ENCODE results near the gene SLMAP.

Gene SLMAP

DNA sequence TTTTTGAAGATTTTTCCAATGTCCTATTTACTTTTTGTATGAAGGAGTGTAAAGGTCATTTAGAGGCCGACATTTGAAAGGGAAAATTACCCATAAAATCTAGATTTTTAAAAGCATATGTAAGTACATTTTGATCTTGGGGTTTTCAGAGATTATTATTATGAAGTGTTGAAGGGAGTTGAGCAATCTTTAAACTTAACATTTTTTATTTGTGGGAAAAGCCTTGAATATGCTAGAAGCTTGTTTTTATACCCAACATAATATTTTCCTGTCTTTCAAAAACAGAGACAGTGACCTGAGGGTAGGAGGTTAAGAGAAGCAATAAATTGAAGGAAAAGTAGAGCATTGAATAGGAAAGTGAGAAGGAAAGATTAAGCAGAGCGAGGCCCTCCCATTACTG, 85.7 kb downstream of the SLMAP start:
- TF ChIP-seq, protein P1, sequence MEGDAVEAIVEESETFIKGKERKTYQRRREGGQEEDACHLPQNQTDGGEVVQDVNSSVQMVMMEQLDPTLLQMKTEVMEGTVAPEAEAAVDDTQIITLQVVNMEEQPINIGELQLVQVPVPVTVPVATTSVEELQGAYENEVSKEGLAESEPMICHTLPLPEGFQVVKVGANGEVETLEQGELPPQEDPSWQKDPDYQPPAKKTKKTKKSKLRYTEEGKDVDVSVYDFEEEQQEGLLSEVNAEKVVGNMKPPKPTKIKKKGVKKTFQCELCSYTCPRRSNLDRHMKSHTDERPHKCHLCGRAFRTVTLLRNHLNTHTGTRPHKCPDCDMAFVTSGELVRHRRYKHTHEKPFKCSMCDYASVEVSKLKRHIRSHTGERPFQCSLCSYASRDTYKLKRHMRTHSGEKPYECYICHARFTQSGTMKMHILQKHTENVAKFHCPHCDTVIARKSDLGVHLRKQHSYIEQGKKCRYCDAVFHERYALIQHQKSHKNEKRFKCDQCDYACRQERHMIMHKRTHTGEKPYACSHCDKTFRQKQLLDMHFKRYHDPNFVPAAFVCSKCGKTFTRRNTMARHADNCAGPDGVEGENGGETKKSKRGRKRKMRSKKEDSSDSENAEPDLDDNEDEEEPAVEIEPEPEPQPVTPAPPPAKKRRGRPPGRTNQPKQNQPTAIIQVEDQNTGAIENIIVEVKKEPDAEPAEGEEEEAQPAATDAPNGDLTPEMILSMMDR (IDR thresholded peaks at IDR 0.05; ENCODE audit: insufficient read depth, low read length, poor library complexity, severe bottlenecking), result no peak
- TF ChIP-seq EZH2phosphoT487 (conservative IDR thresholded peaks at IDR 0.05; ENCODE audit: low read length), result no peak
- Histone ChIP-seq H3K4me3 (ENCODE audit: insufficient read depth, low read length, poor library complexity, severe bottlenecking) (no peak overlapping the region), H3K9ac (ENCODE audit: low read length) (no peak overlapping the region), H2AFZ (ENCODE audit: low read depth, low read length, severe bottlenecking) (no peak overlapping the region), H3K36me3 (ENCODE audit: low read length) (no peaks in the 10 kb centered on the region; the same call in 1 of the 2 replicates), H3K79me2 (ENCODE audit: insufficient read depth, low read length) (no peaks in the 10 kb centered on the region), H3K27me3 (ENCODE audit: low read length) (no peaks in the 10 kb centered on the region), H4K20me1 (ENCODE audit: low read depth, low read length) (no peaks in the 10 kb centered on the region), H3F3A (ENCODE audit: insufficient read depth) (no peaks in the 10 kb centered on the region; the same call in 1 of the 2 replicates), H3K27ac (ENCODE audit: low read depth, low read length) (no peak overlapping the region), H3K4me2 (ENCODE audit: low read depth, low read length, poor library complexity, severe bottlenecking) (no peak overlapping the region), H3K9me3 (ENCODE audit: insufficient read depth, low read length) (no peaks in the 10 kb centered on the region), H3K9me2 (replicated peaks; ENCODE audit: insufficient read depth, low read length) (no peaks in the 10 kb centered on the region)

- Histone ChIP-seq H3K4me3 (ENCODE audit: insufficient read depth, low read length, poor library complexity, severe bottlenecking) (no peak overlapping the region), H2AFZ (ENCODE audit: low read depth, low read length, severe bottlenecking) (no peak overlapping the region), H3K27ac (ENCODE audit: low read depth, low read length) (no peak overlapping the region), H4K20me1 (ENCODE audit: low read depth, low read length) (no peaks in the 10 kb centered on the region), H3K4me2 (ENCODE audit: low read depth, low read length, poor library complexity, severe bottlenecking) (no peak overlapping the region), H3K9ac (ENCODE audit: low read length) (no peak overlapping the region), H3K79me2 (ENCODE audit: insufficient read depth, low read length) (no peaks in the 10 kb centered on the region), H3F3A (ENCODE audit: insufficient read depth) (peaks cover 13% of the 10 kb centered on the region; the same call in 1 of the 2 replicates), H3K36me3 (ENCODE audit: low read length) (no peaks in the 10 kb centered on the region; the same call in 1 of the 2 replicates), H3K9me2 (replicated peaks; ENCODE audit: insufficient read depth, low read length) (no peaks in the 10 kb centered on the region), H3K9me3 (ENCODE audit: insufficient read depth, low read length) (no peaks in the 10 kb centered on the region), H3K27me3 (ENCODE audit: low read length) (no peaks in the 10 kb centered on the region)
- no peak for TF ChIP-seq EZH2phosphoT487 (conservative IDR thresholded peaks at IDR 0.05; ENCODE audit: low read length)
- TF ChIP-seq, protein P1 (IDR thresholded peaks at IDR 0.05; ENCODE audit: insufficient read depth, low read length, poor library complexity, severe bottlenecking), result no peak
These were observed 92.1 kb downstream of the SLMAP start for GRCh38 chr3:57848177-57848738.

- TF ChIP-seq, protein P1 (IDR thresholded peaks at IDR 0.05; ENCODE audit: insufficient read depth, low read length, poor library complexity, severe bottlenecking), result no peak
- no peak for TF ChIP-seq EZH2phosphoT487 (conservative IDR thresholded peaks at IDR 0.05; ENCODE audit: low read length)
- peaks cover 13% of the 10 kb centered on the region; the same call in 1 of the 2 replicates for H3F3A ChIP-seq (ENCODE audit: insufficient read depth)
- no peaks in the 10 kb centered on the region for H3K9me2 ChIP-seq (replicated peaks; ENCODE audit: insufficient read depth, low read length)
- no peak overlapping the region for H2AFZ ChIP-seq (ENCODE audit: low read depth, low read length, severe bottlenecking)
- no peaks in the 10 kb centered on the region for H3K9me3 ChIP-seq (ENCODE audit: insufficient read depth, low read length)
- no peak overlapping the region for H3K27ac ChIP-seq (ENCODE audit: low read depth, low read length)
- no peak overlapping the region for H3K4me3 ChIP-seq (ENCODE audit: insufficient read depth, low read length, poor library complexity, severe bottlenecking)
- H3K36me3 ChIP-seq (ENCODE audit: low read length), result no peaks in the 10 kb centered on the region; the same call in 1 of the 2 replicates
- no peak overlapping the region for H3K9ac ChIP-seq (ENCODE audit: low read length)
- no peaks in the 10 kb centered on the region for H3K79me2 ChIP-seq (ENCODE audit: insufficient read depth, low read length)
- no peak overlapping the region for H3K4me2 ChIP-seq (ENCODE audit: low read depth, low read length, poor library complexity, severe bottlenecking)
- H3K27me3 ChIP-seq (ENCODE audit: low read length), result no peaks in the 10 kb centered on the region
- H4K20me1 ChIP-seq (ENCODE audit: low read depth, low read length), result no peaks in the 10 kb centered on the region
These were observed 95.2 kb downstream of the SLMAP start for GRCh38 chr3:57851304-57851703.
